ENCODE measurements around the gene BOK.

- TF ChIP-seq CTCF (IDR thresholded peaks at IDR 0.05; ENCODE audit: low read depth, low read length, missing input control) (no peak), RAD21 (IDR thresholded peaks at IDR 0.05) (no peak), YY1 (IDR thresholded peaks at IDR 0.05) (no peak), TAF1 (conservative IDR thresholded peaks at IDR 0.05) (no peak), ZBTB33 (IDR thresholded peaks at IDR 0.05) (no peak), ATF3 (IDR thresholded peaks at IDR 0.05) (no peak), JUND (IDR thresholded peaks at IDR 0.05) (no peak), SP1 (IDR thresholded peaks at IDR 0.05) (no peak), NR2F2 (IDR thresholded peaks at IDR 0.05) (no peak), HNF4A (conservative IDR thresholded peaks at IDR 0.05) (no peak), MAX (IDR thresholded peaks at IDR 0.05) (no peak), REST (IDR thresholded peaks at IDR 0.05) (no peak), EGR1 (IDR thresholded peaks at IDR 0.05; ENCODE audit: low read depth in 2 of 2) (no peak), FOXA1 (IDR thresholded peaks at IDR 0.05) (no peak)
Observed at GRCh38 chr2:241606186-241606585, 47.6 kb downstream of the BOK start.

Measured in liver (tissue), 3 donors.